AML-193 (cell line): ENCODE results near the gene LRRN1.
"Not testable (repeated sequence)": the region's sequence is repeated elsewhere in the genome, so short reads cannot be mapped to it uniquely, and the experiment has no call there.

Experiments used
- DNase-seq, 2 experiments: peaks; one replicate each; lab custom pipeline; 2025; lab: John Stamatoyannopoulos, UW

The LRRN1 gene

GRCh38 chr3:3813013-3813412, 13.8 kb downstream of the LRRN1 start:
- DNase-seq = no peak

GRCh38 chr3:3815206-3815605, 16.0 kb downstream of the LRRN1 start:
- DNase-seq = no peak

GRCh38 chr3:3816034-3816433, 16.8 kb downstream of the LRRN1 start:
- no peak for DNase-seq

- peak; percentile 86 to 90 for DNase-seq
Measured at GRCh38 chr3:3817865-3818264, 18.6 kb downstream of the LRRN1 start.

- no peak for DNase-seq
Measured at GRCh38 chr3:3821777-3822176, 22.5 kb downstream of the LRRN1 start.

- no peak for DNase-seq
Measured at GRCh38 chr3:3825035-3825434, 25.8 kb downstream of the LRRN1 start.

- no peak for DNase-seq
Measured at GRCh38 chr3:3826521-3826920, 27.3 kb downstream of the LRRN1 start.

GRCh38 chr3:3827111-3827510, 27.9 kb downstream of the LRRN1 start:
- DNase-seq = no peak

GRCh38 chr3:3828417-3828816, 29.2 kb downstream of the LRRN1 start:
- DNase-seq = not testable (repeated sequence)

GRCh38 chr3:3836845-3837244, 37.6 kb downstream of the LRRN1 start:
- no peak for DNase-seq

- DNase-seq = no peak
Measured at GRCh38 chr3:3842356-3842755, 43.1 kb downstream of the LRRN1 start.

- no peak for DNase-seq
Measured at GRCh38 chr3:3847994-3848922, 49.0 kb downstream of the LRRN1 start.

- DNase-seq = no peak
Measured at GRCh38 chr3:3848923-3849275, 49.7 kb downstream of the LRRN1 start.

- DNase-seq = no peak
Measured at GRCh38 chr3:3851621-3852323, 52.5 kb downstream of the LRRN1 start.

GRCh38 chr3:3853544-3853943, 54.3 kb downstream of the LRRN1 start:
- no peak for DNase-seq

- DNase-seq = no peak
Measured at GRCh38 chr3:3855056-3855455, 55.8 kb downstream of the LRRN1 start.

- no peak for DNase-seq
Measured at GRCh38 chr3:3860235-3860634, 61.0 kb downstream of the LRRN1 start.

- no peak for DNase-seq
Measured at GRCh38 chr3:3862534-3862933, 63.3 kb downstream of the LRRN1 start.

GRCh38 chr3:3875491-3875890, 76.3 kb downstream of the LRRN1 start:
- DNase-seq = no peak

GRCh38 chr3:3881050-3881449, 81.8 kb downstream of the LRRN1 start:
- no peak for DNase-seq

- DNase-seq = not testable (repeated sequence)
Measured at GRCh38 chr3:3887311-3887710, 88.1 kb downstream of the LRRN1 start.

GRCh38 chr3:3893590-3893989, 94.4 kb downstream of the LRRN1 start:
- DNase-seq = no peak
